IMR-90 (cell line): ENCODE results near the gene TEDC1.

ENCODE experiments used
- BHLHE40 ChIP-seq: fragments of 150-350 bp; IDR thresholded peaks from 2 replicates; pipeline ENCODE4 v1.6.1; 2016; ENCODE audit warnings: mild to moderate bottlenecking, low read depth, low read length
- CEBPB ChIP-seq: IDR thresholded peaks from 2 replicates; pipeline ENCODE4 v1.6.1; 2012; ENCODE audit warnings: low read depth, low read length, improper control_type of control experiment
- CTCF ChIP-seq: conservative IDR thresholded peaks from 2 replicates; pipeline ENCODE4 v1.5.1; 2012; ENCODE audit warnings: mild to moderate bottlenecking, low read depth, low read length, improper control_type of control experiment
- ELK1 ChIP-seq: fragments of 150-350 bp; IDR thresholded peaks from 2 replicates; pipeline ENCODE4 v1.6.1; 2016; ENCODE audit warnings: low read depth, mild to moderate bottlenecking, low read length, moderate library complexity, borderline replicate concordance
- FOS ChIP-seq: fragments of 150-350 bp; IDR thresholded peaks from 2 replicates; pipeline ENCODE4 v1.6.1; 2016; ENCODE audit warnings: low read depth, low read length
- MAFK ChIP-seq: IDR thresholded peaks from 2 replicates; pipeline ENCODE4 v1.6.1; 2012; ENCODE audit warnings: low read depth, low read length, improper control_type of control experiment
- MAZ ChIP-seq: IDR thresholded peaks from 2 replicates; pipeline ENCODE4 v1.6.1; 2012; ENCODE audit warnings: low read depth, mild to moderate bottlenecking, low read length, improper control_type of control experiment, moderate library complexity, borderline replicate concordance
- POLR2A ChIP-seq: IDR thresholded peaks from 2 replicates; pipeline ENCODE4 v1.6.1; 2012; ENCODE audit warnings: mild to moderate bottlenecking, low read depth, low read length
- RAD21 ChIP-seq: IDR thresholded peaks from 2 replicates; pipeline ENCODE4 v1.6.1; 2012; ENCODE audit warnings: low read length, improper control_type of control experiment
- RCOR1 ChIP-seq: IDR thresholded peaks from 2 replicates; pipeline ENCODE4 v1.6.1; 2012; ENCODE audit warnings: mild to moderate bottlenecking, low read length, improper control_type of control experiment; ENCODE audit not compliant: insufficient replicate concordance
- RFX5 ChIP-seq: IDR thresholded peaks from 2 replicates; pipeline ENCODE4 v1.8.0; 2012; ENCODE audit warnings: low read depth, mild to moderate bottlenecking, low read length, moderate library complexity
- SMC3 ChIP-seq: fragments of 150-350 bp; IDR thresholded peaks from 2 replicates; pipeline ENCODE4 v1.6.1; 2016; ENCODE audit warnings: low read depth, mild to moderate bottlenecking, antibody characterized with exemption, low read length, moderate library complexity
- USF2 ChIP-seq: fragments of 150-350 bp; IDR thresholded peaks from 2 replicates; pipeline ENCODE4 v1.6.1; 2017; ENCODE audit warnings: mild to moderate bottlenecking, antibody characterized with exemption, low read length, low read depth

GRCh38 chr14:105505101-105505500 is 14.1 kb downstream of the TEDC1 start:
- TF ChIP-seq RFX5 = no peak
- no peak for TF ChIP-seq BHLHE40
- no peak for TF ChIP-seq CTCF
- TF ChIP-seq CEBPB = no peak
- TF ChIP-seq USF2 = no peak
- TF ChIP-seq POLR2A = no peak
- no peak for TF ChIP-seq SMC3
- no peak for TF ChIP-seq RCOR1
- TF ChIP-seq ELK1 = no peak
- no peak for TF ChIP-seq RAD21
- TF ChIP-seq MAZ = no peak
- no peak for TF ChIP-seq MAFK
- TF ChIP-seq FOS = no peak
